GM10266 (cell line): ENCODE data around the gene RFX2.

ENCODE experiments used
- DNase-seq: peaks from one replicate; pipeline ENCODE4 v3.0.0; 2012; ENCODE audit errors: extremely low spot score
- TF ChIP-seq, protein P1 (sequence below): IDR thresholded peaks from 2 replicates; pipeline ENCODE4 v1.5.1; 2012; ENCODE audit warnings: mild to moderate bottlenecking, low read depth; ENCODE audit not compliant: control insufficient read depth, insufficient read depth; ENCODE audit errors: missing control alignments

Gene RFX2

DNA sequence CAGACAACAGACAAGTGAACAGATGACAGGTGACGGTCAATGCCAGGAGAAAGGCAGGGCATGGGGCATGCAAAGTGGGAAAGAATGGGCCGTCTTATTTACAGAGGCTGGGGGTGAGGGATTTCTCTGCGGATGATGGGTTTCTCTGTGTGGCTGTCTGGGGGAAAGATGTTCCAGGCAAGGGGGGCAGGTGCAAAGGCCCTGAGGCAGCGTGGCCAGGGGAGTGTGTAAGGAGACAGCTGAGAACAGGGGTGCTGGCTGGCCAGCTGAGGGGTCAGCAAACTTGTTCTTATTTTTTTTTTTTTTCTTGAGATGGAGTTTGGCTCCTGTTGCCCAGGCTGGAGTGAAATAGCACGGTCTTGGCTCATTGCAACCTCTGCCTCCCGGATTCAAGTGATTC is 110.6 kb downstream of the RFX2 start:
- DNase-seq = no peak
- TF ChIP-seq, protein P1, sequence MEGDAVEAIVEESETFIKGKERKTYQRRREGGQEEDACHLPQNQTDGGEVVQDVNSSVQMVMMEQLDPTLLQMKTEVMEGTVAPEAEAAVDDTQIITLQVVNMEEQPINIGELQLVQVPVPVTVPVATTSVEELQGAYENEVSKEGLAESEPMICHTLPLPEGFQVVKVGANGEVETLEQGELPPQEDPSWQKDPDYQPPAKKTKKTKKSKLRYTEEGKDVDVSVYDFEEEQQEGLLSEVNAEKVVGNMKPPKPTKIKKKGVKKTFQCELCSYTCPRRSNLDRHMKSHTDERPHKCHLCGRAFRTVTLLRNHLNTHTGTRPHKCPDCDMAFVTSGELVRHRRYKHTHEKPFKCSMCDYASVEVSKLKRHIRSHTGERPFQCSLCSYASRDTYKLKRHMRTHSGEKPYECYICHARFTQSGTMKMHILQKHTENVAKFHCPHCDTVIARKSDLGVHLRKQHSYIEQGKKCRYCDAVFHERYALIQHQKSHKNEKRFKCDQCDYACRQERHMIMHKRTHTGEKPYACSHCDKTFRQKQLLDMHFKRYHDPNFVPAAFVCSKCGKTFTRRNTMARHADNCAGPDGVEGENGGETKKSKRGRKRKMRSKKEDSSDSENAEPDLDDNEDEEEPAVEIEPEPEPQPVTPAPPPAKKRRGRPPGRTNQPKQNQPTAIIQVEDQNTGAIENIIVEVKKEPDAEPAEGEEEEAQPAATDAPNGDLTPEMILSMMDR = no peak

DNA sequence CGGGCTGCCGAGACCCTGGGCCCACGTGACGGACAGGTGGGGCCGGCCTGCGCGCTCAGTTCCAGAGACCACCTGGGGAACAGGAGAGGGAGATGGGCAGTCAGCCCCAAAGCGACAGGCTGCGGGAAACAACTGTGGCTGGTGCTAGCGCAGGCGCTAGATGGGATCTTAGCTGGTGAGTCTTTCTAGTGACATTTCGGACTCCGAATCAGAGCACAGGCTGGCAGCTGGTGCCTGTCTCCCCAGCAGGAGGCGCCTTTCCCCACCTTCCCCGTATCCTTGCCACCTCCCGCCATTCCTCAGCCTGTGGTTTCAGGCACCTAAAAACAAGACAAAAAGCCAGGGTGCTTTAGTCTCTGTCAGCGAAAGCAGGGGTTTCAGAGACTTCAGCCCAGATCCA is 112.9 kb downstream of the RFX2 start:
- no peak for DNase-seq
- TF ChIP-seq, protein P1 = no peak

DNA sequence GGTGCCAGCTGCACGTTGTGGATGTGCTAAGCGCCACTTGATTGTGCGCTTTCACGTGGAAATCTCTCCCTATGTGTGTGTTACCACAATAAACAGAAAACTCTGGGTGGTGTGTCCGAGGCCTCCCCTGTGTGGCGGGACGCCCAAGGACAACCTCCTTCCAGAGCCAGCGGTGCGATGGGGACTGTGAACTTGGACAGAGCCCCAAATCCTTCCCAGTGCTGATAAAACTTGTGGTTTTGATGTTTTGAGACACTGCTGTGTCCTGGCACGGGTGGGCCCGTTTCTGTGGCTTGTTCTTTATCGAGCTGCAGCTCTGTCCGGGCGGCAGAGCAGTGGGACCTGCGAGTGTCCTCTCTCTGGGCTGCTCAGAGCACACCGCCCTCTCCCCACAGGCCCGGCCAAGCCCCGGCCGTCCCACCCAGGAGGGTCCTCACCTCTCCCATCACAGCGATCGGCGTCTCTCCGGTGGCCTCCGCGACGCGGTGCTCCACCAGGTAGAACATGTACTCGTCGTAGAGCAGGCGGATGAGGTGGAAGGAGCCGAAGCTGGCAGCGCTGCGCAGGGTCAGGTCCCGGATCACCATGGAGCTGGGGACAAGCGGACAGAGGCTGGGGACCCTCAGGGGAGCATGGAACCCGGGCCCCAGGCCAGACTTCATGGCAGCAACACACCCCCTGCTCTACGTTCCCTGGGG is 113.5 kb downstream of the RFX2 start:
- TF ChIP-seq, protein P1 = no peak
- DNase-seq = no peak

DNA sequence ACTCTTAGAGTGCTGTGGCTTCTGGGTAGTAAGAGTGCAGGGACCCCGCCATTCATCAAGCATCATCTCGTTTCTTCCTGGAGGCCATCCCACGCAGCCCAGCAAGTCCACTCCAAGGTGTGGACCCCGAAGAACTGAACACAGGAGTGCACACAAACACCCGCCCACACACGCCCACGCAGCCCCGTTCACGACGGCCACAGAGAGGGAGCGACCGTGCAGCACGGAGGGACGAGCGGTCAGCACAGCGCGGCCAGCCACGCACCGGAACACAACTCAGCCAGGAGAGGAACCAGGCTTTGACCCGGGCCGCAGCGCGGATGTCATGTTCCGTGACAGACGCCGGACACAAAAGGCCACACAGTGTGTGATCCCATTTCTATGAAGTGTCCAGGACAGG is 114.2 kb downstream of the RFX2 start:
- TF ChIP-seq, protein P1 = no peak
- no peak for DNase-seq

DNA sequence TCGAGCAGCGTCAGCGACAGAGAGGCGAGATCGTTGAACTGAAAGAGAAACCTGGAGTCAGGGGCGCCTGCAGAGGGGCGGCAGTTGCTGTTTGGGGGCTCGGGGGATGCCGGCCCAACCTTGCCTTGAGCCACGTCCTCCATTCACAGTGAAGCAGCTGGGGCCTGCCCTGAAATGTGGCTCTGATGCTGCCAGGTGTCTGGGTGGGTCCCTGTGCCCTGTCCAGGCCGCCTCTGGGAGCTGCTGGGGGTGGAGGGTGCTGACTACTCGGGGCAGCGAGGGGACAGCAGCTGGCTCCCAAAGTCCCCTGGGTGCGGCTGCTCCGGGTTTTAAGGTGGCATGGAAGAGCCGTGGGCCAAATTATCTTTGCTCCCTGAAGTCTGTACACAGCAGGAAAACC is 114.7 kb downstream of the RFX2 start:
- TF ChIP-seq, protein P1 = no peak
- no peak for DNase-seq

DNA sequence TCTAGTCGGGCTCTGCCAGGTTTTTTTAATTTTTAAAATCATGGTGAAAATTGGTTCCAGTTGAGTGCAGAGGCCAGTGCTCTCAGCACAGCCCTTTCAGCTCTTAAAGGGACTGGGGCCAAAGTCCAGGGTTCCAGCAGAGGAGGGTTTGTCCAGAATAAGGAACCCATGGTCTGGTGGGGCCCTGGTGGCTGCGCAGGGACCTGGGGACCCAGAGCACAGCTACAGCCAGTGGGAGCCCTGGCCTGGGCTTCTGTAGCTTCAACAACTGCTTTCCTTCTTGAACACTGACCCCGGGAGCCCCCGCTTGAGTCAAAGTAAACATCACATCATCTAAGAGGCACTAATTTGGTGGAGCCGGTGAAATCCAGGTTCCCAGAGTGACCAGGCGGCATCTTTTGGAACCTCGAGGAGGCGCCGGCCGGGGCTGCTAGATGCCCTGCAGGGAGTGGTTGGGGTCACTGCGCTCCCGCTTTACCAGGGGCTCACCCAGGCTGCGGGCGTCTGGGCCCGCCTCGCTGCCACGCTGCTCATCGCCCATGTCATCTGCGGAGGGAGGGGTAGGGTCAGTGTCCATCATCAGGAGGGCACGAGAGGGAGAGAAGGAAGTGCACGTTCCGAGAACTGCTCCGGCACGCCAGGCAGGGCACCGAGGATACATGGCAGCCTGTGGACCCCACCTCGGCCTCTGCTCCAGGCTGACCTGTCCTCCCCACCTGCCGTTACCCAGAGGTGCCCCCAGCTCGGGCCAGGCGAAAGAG is 115.7 kb downstream of the RFX2 start:
- TF ChIP-seq, protein P1 = no peak
- DNase-seq = no peak
